ENCODE measurements around the gene GCKR. TPM values are rescaled to one million over a fixed set of nuclear protein-coding genes. Genes with fewer than 3 reads are reported as not detected.

Gene GCKR
- total RNA-seq, 2 donors from 2014 or later = 1.8 to 5.7 TPM

DNA sequence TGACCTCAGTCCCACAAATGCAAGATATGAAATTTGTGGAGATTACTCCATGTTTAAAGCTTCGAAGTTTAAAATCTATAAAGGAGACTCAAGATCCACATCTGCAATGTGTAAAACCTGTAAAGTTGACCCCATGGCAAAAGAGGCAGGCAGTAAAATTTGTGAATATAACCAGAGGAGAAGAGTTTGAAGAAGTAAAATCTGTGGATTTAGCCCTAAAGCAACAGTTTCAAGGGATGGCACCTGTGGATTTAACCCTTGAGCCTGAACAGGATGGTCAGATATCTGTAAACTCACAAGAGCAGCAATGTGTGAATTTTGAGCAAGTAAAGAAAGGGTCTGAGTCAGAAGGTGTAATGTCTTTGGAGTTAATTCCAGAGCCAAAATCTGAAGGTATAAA, 75.0 kb downstream of the GCKR start:
- H3K4me1 ChIP-seq (ENCODE audit: control insufficient read depth in 1 of 2, low read depth in 2 of 2) = no peaks in the 10 kb centered on the region

DNA sequence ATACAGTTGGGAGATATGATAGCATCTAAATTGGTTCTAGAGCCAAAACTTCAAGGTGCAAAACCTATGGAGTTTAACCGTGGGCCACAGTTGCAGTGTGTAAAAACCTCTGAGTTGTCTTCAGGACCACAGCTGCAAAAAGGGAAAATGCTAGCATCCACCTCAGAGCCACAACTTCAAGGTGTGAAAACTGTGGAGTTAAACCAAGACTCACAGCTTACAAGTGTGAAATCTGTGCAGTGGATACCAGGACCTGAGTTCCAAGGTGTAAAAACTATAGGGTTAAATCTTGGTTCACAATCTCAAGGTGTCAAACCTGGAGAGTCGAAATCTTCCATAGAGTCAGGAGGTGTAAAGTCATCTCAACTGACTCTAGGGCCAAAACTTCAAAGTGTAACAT, 75.8 kb downstream of the GCKR start:
- H3K9me3 ChIP-seq = peaks cover 9% of the 10 kb centered on the region
- TF ChIP-seq, protein P1, sequence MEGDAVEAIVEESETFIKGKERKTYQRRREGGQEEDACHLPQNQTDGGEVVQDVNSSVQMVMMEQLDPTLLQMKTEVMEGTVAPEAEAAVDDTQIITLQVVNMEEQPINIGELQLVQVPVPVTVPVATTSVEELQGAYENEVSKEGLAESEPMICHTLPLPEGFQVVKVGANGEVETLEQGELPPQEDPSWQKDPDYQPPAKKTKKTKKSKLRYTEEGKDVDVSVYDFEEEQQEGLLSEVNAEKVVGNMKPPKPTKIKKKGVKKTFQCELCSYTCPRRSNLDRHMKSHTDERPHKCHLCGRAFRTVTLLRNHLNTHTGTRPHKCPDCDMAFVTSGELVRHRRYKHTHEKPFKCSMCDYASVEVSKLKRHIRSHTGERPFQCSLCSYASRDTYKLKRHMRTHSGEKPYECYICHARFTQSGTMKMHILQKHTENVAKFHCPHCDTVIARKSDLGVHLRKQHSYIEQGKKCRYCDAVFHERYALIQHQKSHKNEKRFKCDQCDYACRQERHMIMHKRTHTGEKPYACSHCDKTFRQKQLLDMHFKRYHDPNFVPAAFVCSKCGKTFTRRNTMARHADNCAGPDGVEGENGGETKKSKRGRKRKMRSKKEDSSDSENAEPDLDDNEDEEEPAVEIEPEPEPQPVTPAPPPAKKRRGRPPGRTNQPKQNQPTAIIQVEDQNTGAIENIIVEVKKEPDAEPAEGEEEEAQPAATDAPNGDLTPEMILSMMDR (IDR thresholded peaks at IDR 0.05) = no peak
- no peaks in the 10 kb centered on the region for H3K4me1 ChIP-seq (ENCODE audit: control insufficient read depth in 1 of 2, low read depth in 2 of 2)
- no peak for DNase-seq (ENCODE audit: low spot score)
- no peak overlapping the region for H3K4me3 ChIP-seq
- H3K36me3 ChIP-seq = no peaks in the 10 kb centered on the region
- no peaks in the 10 kb centered on the region for H3K27me3 ChIP-seq (replicated peaks; ENCODE audit: insufficient read depth)
- ATAC-seq (ENCODE audit: insufficient number of reproducible peaks, low FRiP score, low read depth) = no peak
- H3K27ac ChIP-seq = no peak overlapping the region

More for the DNA sequence above, 75.0 kb downstream of the GCKR start:
- Histone ChIP-seq H3K36me3 (no peaks in the 10 kb centered on the region), H3K27me3 (replicated peaks; ENCODE audit: insufficient read depth) (no peaks in the 10 kb centered on the region), H3K27ac (no peak overlapping the region), H3K4me3 (no peak overlapping the region), H3K9me3 (peaks cover 3% of the 10 kb centered on the region)
- ATAC-seq (ENCODE audit: insufficient number of reproducible peaks, low FRiP score, low read depth) (no peak), DNase-seq (ENCODE audit: low spot score) (no peak)
- TF ChIP-seq, protein P1 (IDR thresholded peaks at IDR 0.05) = no peak

DNA sequence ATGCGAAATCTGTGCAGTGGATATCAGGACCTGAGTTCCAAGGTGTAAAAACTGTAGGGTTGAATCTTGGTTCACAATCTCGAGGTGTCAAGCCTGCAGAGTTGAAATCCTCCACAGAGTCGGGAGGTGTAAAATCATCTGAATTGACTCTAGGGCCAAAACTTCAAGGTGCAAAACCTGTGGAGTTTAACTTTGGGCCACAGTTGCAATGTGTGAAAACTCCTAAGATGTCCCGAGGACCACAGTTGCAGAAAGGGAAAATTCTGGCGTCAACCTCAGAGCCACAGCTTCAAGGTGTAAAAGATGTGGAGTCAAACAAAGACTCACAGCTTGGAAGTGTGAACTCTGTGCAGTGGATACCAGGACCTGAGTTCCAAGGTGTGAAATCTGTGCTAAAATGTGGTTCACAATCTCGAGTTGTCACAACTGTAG, 76.4 kb downstream of the GCKR start:
- Histone ChIP-seq H3K27ac (no peak overlapping the region), H3K27me3 (replicated peaks; ENCODE audit: insufficient read depth) (no peaks in the 10 kb centered on the region), H3K4me3 (no peak overlapping the region), H3K4me1 (ENCODE audit: control insufficient read depth in 1 of 2, low read depth in 2 of 2) (no peaks in the 10 kb centered on the region), H3K9me3 (peaks cover 9% of the 10 kb centered on the region), H3K36me3 (no peaks in the 10 kb centered on the region)
- ATAC-seq (ENCODE audit: insufficient number of reproducible peaks, low FRiP score, low read depth) = no peak
- TF ChIP-seq, protein P1 (IDR thresholded peaks at IDR 0.05) = no peak
- no peak for DNase-seq (ENCODE audit: low spot score)

Other genes with a start within 250 kb of the GCKR start
- gene SLC30A3, start 233.8 kb upstream of the GCKR start, total RNA-seq = 1 to 10 TPM; 4.4 to 8.5 TPM
- gene DNAJC5G, start 221.4 kb upstream of the GCKR start, total RNA-seq = under 1 TPM in 1 of 2 donors, not detected in 1; 0.68 TPM
- gene TRIM54, start 214.4 kb upstream of the GCKR start, total RNA-seq = 1 to 10 TPM in 1 of 2 donors, under 1 TPM in 1; 0.41 to 2.5 TPM
- gene UCN, start 188.4 kb upstream of the GCKR start, total RNA-seq = 1 to 10 TPM in 1 of 2 donors, not detected in 1; 1.8 TPM
- 10 to 100 TPM; 58.1 to 68.1 TPM for gene MPV17, start 173.7 kb upstream of the GCKR start, total RNA-seq
- gene GTF3C2, start 140.1 kb upstream of the GCKR start, total RNA-seq = 10 to 100 TPM; 56.6 to 58.8 TPM
- gene EIF2B4, start 126.5 kb upstream of the GCKR start, total RNA-seq = 10 to 100 TPM; 31.5 to 55.4 TPM
- gene SNX17, start 126.2 kb upstream of the GCKR start, total RNA-seq = 100 to 1,000 TPM in 1 of 2 donors, 10 to 100 TPM in 1; 84.4 to 133 TPM
- gene ZNF513, start 116.1 kb upstream of the GCKR start, total RNA-seq = 10 to 100 TPM; 10.7 to 10.9 TPM
- 10 to 100 TPM; 50.2 to 50.4 TPM for gene PPM1G, start 87.2 kb upstream of the GCKR start, total RNA-seq
- gene NRBP1, start 68.2 kb upstream of the GCKR start, total RNA-seq = 10 to 100 TPM; 61.5 to 77.7 TPM
- gene KRTCAP3, start 54.5 kb upstream of the GCKR start, total RNA-seq = under 1 TPM in 1 of 2 donors, not detected in 1; 0.68 TPM
- 10 to 100 TPM; 33.0 to 45.6 TPM for gene IFT172, start 7.1 kb upstream of the GCKR start, total RNA-seq
- 10 to 100 TPM; 32.9 to 37.1 TPM for gene FNDC4, start 1.6 kb upstream of the GCKR start, total RNA-seq
- 10 to 100 TPM; 16.8 to 62.5 TPM for gene ZNF512, start 86.2 kb downstream of the GCKR start, total RNA-seq
- gene CCDC121, start 132.2 kb downstream of the GCKR start, total RNA-seq = 1 to 10 TPM; 1.9 to 2.5 TPM
- 10 to 100 TPM; 19.0 to 22.3 TPM for gene GPN1, start 132.2 kb downstream of the GCKR start, total RNA-seq
- 10 to 100 TPM; 30.3 to 34.4 TPM for gene SUPT7L, start 166.8 kb downstream of the GCKR start, total RNA-seq
- 10 to 100 TPM; 19.8 to 23.7 TPM for gene SLC4A1AP, start 167.1 kb downstream of the GCKR start, total RNA-seq